Measurements from ENCODE around the gene UCP2. TPM values are rescaled to one million over a fixed set of nuclear protein-coding genes. Genes with fewer than 3 reads are reported as not detected.

Gene UCP2
- total RNA-seq, 5 donors from 2014 or later (not counting 1 experiment from before 2014, with no cell fraction given) = 241 to 754 (median 311) TPM

GRCh38 chr11:73975479-73975757 is 7.2 kb downstream of the UCP2 start:
- Histone ChIP-seq H3K36me3 (ENCODE audit: control insufficient read depth in 2 of 2, extremely low read depth in 1 of 2, insufficient read depth in 1 of 2, low read length in 1 of 2) (peaks cover 29 to 68% of the 10 kb centered on the region in 2 donors), H3K9me3 (no peaks in the 10 kb centered on the region), H3K4me3 (ENCODE audit: control insufficient read depth in 1 of 2, extremely low read depth in 1 of 2, low read length in 1 of 2) (no peak overlapping the region), H3K27me3 (replicated peaks in 1 of 2; ENCODE audit: control insufficient read depth in 2 of 2, extremely low read depth in 1 of 2, insufficient read depth in 2 of 2, low read length in 1 of 2) (no peaks in the 10 kb centered on the region), H3K4me1 (ENCODE audit: control insufficient read depth in 1 of 2, extremely low read depth in 1 of 2, insufficient read depth in 2 of 2, low read length in 2 of 2) (peaks cover 65 to 99% of the 10 kb centered on the region in 2 experiments), H3K27ac (ENCODE audit: low read length) (peak overlapping the region; percentile 80)
- DNase-seq = no peak
- Mint-ChIP-seq H3K36me3 (peaks cover 58% of the 10 kb centered on the region), H3K4me1 (peaks cover 97 to 99% (median 97%) of the 10 kb centered on the region in 3 donors), H3K4me3 (peak overlapping the region; percentile 14 to 89 (median 37)), H3K9me3 (no peaks in the 10 kb centered on the region), H3K27ac (peak overlapping the region; percentile 98 to 100), H3K27me3 (no peaks in the 10 kb centered on the region)
- POLR2A ChIA-PET = interaction anchor here in 1 of 2 donors (0.6 kb wide), 1 partner anchor 52 kb away, joined by 4 read pairs; no protein-coding TSS in a partner anchor
- ATAC-seq (replicated peaks in 1 of 4) = no peak
- 77% methylated on average over 2 of the region's 6 CpGs for whole genome bisulfite sequencing (ENCODE audit: insufficient coverage)
- CTCF ChIA-PET = no interaction called here

GRCh38 chr11:73974604-73975478 is 7.8 kb downstream of the UCP2 start:
- peaks cover 53% of the 10 kb centered on the region for H3K36me3 Mint-ChIP-seq
- H3K27me3 ChIP-seq (replicated peaks in 1 of 2; ENCODE audit: control insufficient read depth in 2 of 2, extremely low read depth in 1 of 2, insufficient read depth in 2 of 2, low read length in 1 of 2) = no peaks in the 10 kb centered on the region
- no peaks in the 10 kb centered on the region for H3K9me3 ChIP-seq
- DNase-seq (no peak), ATAC-seq (replicated peaks in 1 of 4) (peak in 1 of 4 experiments; percentile 1)
- no peaks in the 10 kb centered on the region for H3K9me3 Mint-ChIP-seq
- H3K36me3 ChIP-seq (ENCODE audit: control insufficient read depth in 2 of 2, extremely low read depth in 1 of 2, insufficient read depth in 1 of 2, low read length in 1 of 2) = peaks cover 29 to 62% of the 10 kb centered on the region in 2 donors
- peaks cover 97 to 99% (median 97%) of the 10 kb centered on the region in 3 donors for H3K4me1 Mint-ChIP-seq
- H3K4me1 ChIP-seq (ENCODE audit: control insufficient read depth in 1 of 2, extremely low read depth in 1 of 2, insufficient read depth in 2 of 2, low read length in 2 of 2) = peaks cover 68 to 100% of the 10 kb centered on the region in 2 experiments
- peak overlapping the region; percentile 98 to 100 for H3K27ac Mint-ChIP-seq
- H3K4me3 Mint-ChIP-seq = peak overlapping the region; percentile 48 to 89 (median 55)
- H3K27ac ChIP-seq (ENCODE audit: low read length) = peak overlapping the region; percentile 80
- WGBS (ENCODE audit: insufficient coverage) = 69% methylated on average over 5 of the region's 13 CpGs
- peak overlapping the region; percentile 1 to 27 for H3K4me3 ChIP-seq (ENCODE audit: control insufficient read depth in 1 of 2, extremely low read depth in 1 of 2, low read length in 1 of 2)
- no peaks in the 10 kb centered on the region for H3K27me3 Mint-ChIP-seq
- POLR2A ChIA-PET = interaction anchor here in 1 of 2 donors (0.6 to 2.3 kb wide), 2 partner anchors 21 to 52 kb away, joined by 4 to 14 read pairs; no protein-coding TSS in a partner anchor
- CTCF ChIA-PET = interaction anchor here in 1 of 2 donors (0.6 kb wide), 1 partner anchor 727 kb away, joined by 7 read pairs; no protein-coding TSS in a partner anchor

- H3K27ac Mint-ChIP-seq = peak overlapping the region; percentile 98 to 100
- Histone ChIP-seq H3K4me1 (ENCODE audit: control insufficient read depth in 1 of 2, extremely low read depth in 1 of 2, insufficient read depth in 2 of 2, low read length in 2 of 2) (peaks cover 70 to 100% of the 10 kb centered on the region in 2 experiments), H3K36me3 (ENCODE audit: control insufficient read depth in 2 of 2, extremely low read depth in 1 of 2, insufficient read depth in 1 of 2, low read length in 1 of 2) (peaks cover 17 to 42% of the 10 kb centered on the region in 2 donors), H3K4me3 (ENCODE audit: control insufficient read depth in 1 of 2, extremely low read depth in 1 of 2, low read length in 1 of 2) (no peak overlapping the region), H3K27me3 (replicated peaks in 1 of 2; ENCODE audit: control insufficient read depth in 2 of 2, extremely low read depth in 1 of 2, insufficient read depth in 2 of 2, low read length in 1 of 2) (no peaks in the 10 kb centered on the region), H3K9me3 (no peaks in the 10 kb centered on the region), H3K27ac (ENCODE audit: low read length) (peak overlapping the region; percentile 69)
- 81% methylated on average over 4 of the region's 11 CpGs for WGBS (ENCODE audit: insufficient coverage)
- peaks cover 100% of the 10 kb centered on the region in 3 donors for H3K4me1 Mint-ChIP-seq
- peak overlapping the region in 2 of 3 donors; percentile 21 to 89 for H3K4me3 Mint-ChIP-seq
- no peaks in the 10 kb centered on the region for H3K27me3 Mint-ChIP-seq
- ATAC-seq (replicated peaks in 1 of 4) (no peak), DNase-seq (no peak)
- POLR2A ChIA-PET = interaction anchor here (0.5 to 2.3 kb wide), 5 partner anchors 8 to 188 kb away, joined by 3 to 14 read pairs (median 5); partner anchors contain the start of gene UCP2 (in 1 of the 2)
- CTCF ChIA-PET = interaction anchor here (0.5 to 4.5 kb wide), 3 partner anchors 9 to 102 kb away, joined by 3 to 15 read pairs (median 5); partner anchors contain the start of gene UCP2 (in 1 of the 2)
- no peaks in the 10 kb centered on the region for H3K9me3 Mint-ChIP-seq
- peaks cover 39% of the 10 kb centered on the region for H3K36me3 Mint-ChIP-seq
These were observed 9.8 kb downstream of the UCP2 start for GRCh38 chr11:73972620-73973449.

GRCh38 chr11:73972187-73972586 is 10.5 kb downstream of the UCP2 start:
- POLR2A ChIA-PET = interaction anchor here (0.6 to 2.9 kb wide), 7 partner anchors 8 to 112 kb away, joined by 3 to 33 read pairs (median 6); partner anchors contain the start of gene UCP2 (in 1 of the 2)
- WGBS (ENCODE audit: insufficient coverage) = no CpG with 5 or more reads among the region's 1 CpG
- H3K27ac ChIP-seq (ENCODE audit: low read length) = peak overlapping the region; percentile 69
- Mint-ChIP-seq H3K27ac (peak overlapping the region; percentile 98 to 100), H3K9me3 (no peaks in the 10 kb centered on the region), H3K4me3 (peak overlapping the region in 1 of 3 donors; percentile 89), H3K36me3 (peaks cover 34% of the 10 kb centered on the region), H3K27me3 (no peaks in the 10 kb centered on the region), H3K4me1 (peaks cover 97 to 99% (median 99%) of the 10 kb centered on the region in 3 donors)
- peak in 2 of 35 experiments; percentile 28 to 34 for DNase-seq
- ATAC-seq (replicated peaks in 1 of 4) = no peak
- peaks cover 68 to 100% of the 10 kb centered on the region in 2 experiments for H3K4me1 ChIP-seq (ENCODE audit: control insufficient read depth in 1 of 2, extremely low read depth in 1 of 2, insufficient read depth in 2 of 2, low read length in 2 of 2)
- H3K36me3 ChIP-seq (ENCODE audit: control insufficient read depth in 2 of 2, extremely low read depth in 1 of 2, insufficient read depth in 1 of 2, low read length in 1 of 2) = peaks cover 14 to 36% of the 10 kb centered on the region in 2 donors
- CTCF ChIA-PET = interaction anchor here in 1 of 2 donors (4.5 kb wide), 1 partner anchor 9 kb away, joined by 15 read pairs; the partner anchor contains the start of gene UCP2
- no peaks in the 10 kb centered on the region for H3K9me3 ChIP-seq
- no peaks in the 10 kb centered on the region for H3K27me3 ChIP-seq (replicated peaks in 1 of 2; ENCODE audit: control insufficient read depth in 2 of 2, extremely low read depth in 1 of 2, insufficient read depth in 2 of 2, low read length in 1 of 2)
- H3K4me3 ChIP-seq (ENCODE audit: control insufficient read depth in 1 of 2, extremely low read depth in 1 of 2, low read length in 1 of 2) = no peak overlapping the region

- H3K4me3 ChIP-seq (ENCODE audit: control insufficient read depth in 1 of 2, extremely low read depth in 1 of 2, low read length in 1 of 2) = no peak overlapping the region
- no peak for ATAC-seq (replicated peaks in 1 of 4)
- ChIA-PET CTCF (interaction anchor here in 1 of 2 donors (1.5 to 4.5 kb wide), 2 partner anchors 10 to 34 kb away, joined by 5 to 15 read pairs; partner anchors contain the start of gene UCP2), POLR2A (interaction anchor here (0.6 to 2.9 kb wide), 8 partner anchors 9 to 39 kb away, joined by 3 to 33 read pairs (median 4); no protein-coding TSS in a partner anchor)
- H3K27me3 Mint-ChIP-seq = no peaks in the 10 kb centered on the region
- peak overlapping the region in 1 of 3 donors; percentile 89 for H3K4me3 Mint-ChIP-seq
- H3K36me3 ChIP-seq (ENCODE audit: control insufficient read depth in 2 of 2, extremely low read depth in 1 of 2, insufficient read depth in 1 of 2, low read length in 1 of 2) = peaks cover 6 to 27% of the 10 kb centered on the region in 2 donors
- H3K27ac ChIP-seq (ENCODE audit: low read length) = peak overlapping the region; percentile 76
- H3K4me1 ChIP-seq (ENCODE audit: control insufficient read depth in 1 of 2, extremely low read depth in 1 of 2, insufficient read depth in 2 of 2, low read length in 2 of 2) = peaks cover 60 to 100% of the 10 kb centered on the region in 2 experiments
- peak overlapping the region; percentile 98 to 100 for H3K27ac Mint-ChIP-seq
- H3K27me3 ChIP-seq (replicated peaks in 1 of 2; ENCODE audit: control insufficient read depth in 2 of 2, extremely low read depth in 1 of 2, insufficient read depth in 2 of 2, low read length in 1 of 2) = no peaks in the 10 kb centered on the region
- H3K4me1 Mint-ChIP-seq = peaks cover 88 to 90% (median 90%) of the 10 kb centered on the region in 3 donors
- WGBS (ENCODE audit: insufficient coverage) = no CpG with 5 or more reads among the region's 6 CpGs
- H3K9me3 ChIP-seq = no peaks in the 10 kb centered on the region
- peak in 2 of 35 experiments; percentile 31 for DNase-seq
- H3K9me3 Mint-ChIP-seq = no peaks in the 10 kb centered on the region
- peaks cover 24% of the 10 kb centered on the region for H3K36me3 Mint-ChIP-seq
These were observed 11.4 kb downstream of the UCP2 start for GRCh38 chr11:73971175-73971719.
